ENCODE measurements around the gene DGKB.

- TF ChIP-seq POLR2A (IDR thresholded peaks at IDR 0.05) (no peak), CTCF (IDR thresholded peaks at IDR 0.05) (no peak)
Observed at GRCh38 chr7:14639329-14639728, 263.2 kb downstream of the DGKB start.
